HT-29 (cell line): Measurements from ENCODE around the gene PPP3CA. TPM values are rescaled to one million over a fixed set of nuclear protein-coding genes. Genes with fewer than 3 reads are reported as not detected.
"Not testable (repeated sequence)": the region's sequence is repeated elsewhere in the genome, so short reads cannot be mapped to it uniquely, and the experiment has no call there.

Experiments used
- DNase-seq: peaks from one replicate; pipeline ENCODE4 v3.0.0-alpha.2; 2015; ENCODE audit warnings: low spot score
- total RNA-seq: library from RNA; depleted of rRNA; stranded (reverse); fragments of >200 nt; shearing (Covaris generic); gene quantifications from 2 replicates; pipeline ENCODE4 v1.2.3, GENCODE V29; 2014

The PPP3CA gene
- total RNA-seq, 1 experiment from 2014 or later, result 20.3 TPM

DNA sequence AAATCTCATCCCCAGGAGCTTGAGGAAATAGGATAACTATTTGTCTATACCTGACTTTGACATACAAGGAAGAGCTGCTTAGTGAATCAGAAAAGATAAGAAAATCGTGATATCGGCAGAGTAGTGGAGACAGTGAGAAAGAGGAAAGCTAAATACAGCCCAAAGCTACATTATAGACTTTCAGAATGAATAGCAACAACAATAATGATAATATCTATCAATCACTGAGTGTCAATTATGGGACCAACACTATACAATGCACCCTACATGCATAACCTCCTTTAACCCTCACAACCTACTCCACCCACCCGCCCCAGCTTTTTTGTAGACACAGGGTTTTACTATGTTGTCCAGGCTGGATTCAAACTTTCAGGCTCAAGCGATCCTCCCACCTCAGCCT lies 205.1 kb downstream of the PPP3CA start:
- no peak for DNase-seq

DNA sequence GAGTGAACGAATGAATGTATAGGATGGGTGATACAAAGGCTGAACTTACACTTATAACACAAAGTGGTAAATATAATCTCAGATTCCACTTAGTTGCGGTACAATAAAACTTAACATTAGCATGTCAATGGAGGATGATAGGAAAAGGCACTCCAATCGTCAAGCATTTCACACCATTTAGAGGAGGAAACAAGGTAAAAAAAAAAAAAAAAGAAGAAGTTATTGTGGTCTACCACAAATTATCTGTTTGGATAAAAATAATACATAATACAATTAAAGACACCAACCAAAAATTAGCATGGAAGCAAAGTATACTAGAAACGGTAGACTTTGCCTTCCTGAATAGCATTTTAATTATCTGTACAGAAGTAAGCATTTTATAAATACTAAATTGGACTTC lies 205.5 kb downstream of the PPP3CA start:
- no peak for DNase-seq

DNA sequence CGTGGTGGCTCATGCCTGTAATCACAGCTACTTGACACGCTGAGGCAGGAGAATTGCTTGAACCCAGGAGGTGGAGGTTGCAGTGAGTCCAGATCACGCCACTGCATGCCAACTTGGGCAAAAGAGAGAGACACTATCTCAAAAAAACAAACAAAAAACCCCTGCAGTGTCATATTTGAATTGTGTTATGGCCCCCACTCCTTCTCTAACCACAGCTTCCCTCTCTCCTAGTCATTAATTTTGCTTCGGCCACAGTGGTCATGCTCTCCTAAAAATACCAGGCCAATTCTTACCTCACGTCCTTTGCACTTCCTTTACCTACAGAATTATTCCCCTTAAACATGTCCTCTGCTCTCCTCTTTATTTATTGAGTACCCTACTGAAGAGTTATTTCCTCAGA lies 206.1 kb downstream of the PPP3CA start:
- no peak for DNase-seq

DNA sequence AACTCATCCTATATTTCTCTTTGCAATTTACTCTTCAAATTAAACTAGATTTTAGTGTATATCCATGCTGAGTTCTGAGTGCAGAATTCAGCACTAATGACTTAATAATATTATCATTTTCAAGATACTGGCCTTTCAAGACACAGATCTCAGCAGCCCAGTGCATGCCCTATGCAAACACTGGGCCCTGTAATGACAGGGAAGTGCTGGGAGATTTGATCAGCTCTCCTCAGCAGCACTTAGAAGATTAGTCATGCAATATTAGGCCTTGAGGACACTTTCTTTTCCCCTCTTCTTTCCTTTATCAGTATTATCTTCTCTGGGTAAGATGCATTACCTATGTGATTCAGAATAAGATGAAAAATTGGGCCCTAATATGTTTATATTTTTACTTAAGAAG lies 207.1 kb downstream of the PPP3CA start:
- DNase-seq, result no peak

- DNase-seq, result no peak
Measured at GRCh38 chr4:101136373-101137370, 210.7 kb downstream of the PPP3CA start.

GRCh38 chr4:101135371-101136010 lies 211.8 kb downstream of the PPP3CA start:
- no peak for DNase-seq

DNA sequence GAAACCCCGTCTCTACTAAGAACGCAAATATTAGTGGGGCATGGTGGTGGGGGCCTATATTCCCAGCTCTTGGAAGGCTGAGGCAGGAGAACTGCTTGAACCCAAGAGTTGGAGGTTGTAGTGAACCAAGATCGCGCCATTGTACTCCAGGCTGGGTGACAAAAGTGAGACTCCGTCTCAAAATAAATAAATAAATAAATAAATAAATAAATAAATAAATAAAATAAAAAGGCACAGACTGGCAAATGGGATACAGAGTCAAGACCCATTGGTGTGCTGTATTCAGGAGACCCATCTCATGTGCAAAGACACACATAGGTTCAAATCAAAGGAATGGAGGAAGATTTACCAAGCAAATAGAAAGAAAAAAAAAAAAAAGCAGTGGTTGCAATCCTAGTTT lies 216.3 kb downstream of the PPP3CA start:
- DNase-seq, result not testable (repeated sequence)

GRCh38 chr4:101128898-101129297 lies 218.4 kb downstream of the PPP3CA start:
- DNase-seq, result not testable (repeated sequence)

- no peak for DNase-seq
Measured at GRCh38 chr4:101128473-101128872, 218.9 kb downstream of the PPP3CA start.

DNA sequence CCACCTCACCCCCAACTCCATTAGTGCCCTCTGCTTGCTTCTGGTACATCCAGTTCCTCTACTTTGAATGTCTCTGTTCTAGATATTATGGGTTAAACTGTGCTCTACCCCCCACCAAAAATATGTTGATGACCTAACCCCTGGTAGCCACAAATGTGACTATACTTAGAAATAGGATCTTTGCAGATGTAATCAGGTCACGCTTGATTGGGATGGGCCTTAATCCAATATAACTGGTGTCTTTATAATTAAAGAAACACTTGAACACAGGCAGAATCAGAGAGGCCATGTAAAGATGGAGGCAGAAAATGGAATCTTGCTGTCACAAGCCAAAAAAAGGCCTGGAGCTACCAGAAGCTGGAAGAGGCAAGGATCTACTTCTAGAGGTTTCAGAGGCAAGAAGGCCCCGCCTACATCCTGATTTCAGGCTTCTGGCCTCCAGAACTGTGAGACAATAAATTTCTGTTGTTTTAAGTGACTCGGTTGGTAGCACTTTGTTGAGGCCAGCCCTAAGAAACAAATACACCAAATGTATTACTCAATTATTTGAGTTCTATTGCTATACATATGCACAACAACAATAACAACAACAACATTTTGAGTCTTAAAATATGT lies 220.0 kb downstream of the PPP3CA start:
- DNase-seq, result no peak

DNA sequence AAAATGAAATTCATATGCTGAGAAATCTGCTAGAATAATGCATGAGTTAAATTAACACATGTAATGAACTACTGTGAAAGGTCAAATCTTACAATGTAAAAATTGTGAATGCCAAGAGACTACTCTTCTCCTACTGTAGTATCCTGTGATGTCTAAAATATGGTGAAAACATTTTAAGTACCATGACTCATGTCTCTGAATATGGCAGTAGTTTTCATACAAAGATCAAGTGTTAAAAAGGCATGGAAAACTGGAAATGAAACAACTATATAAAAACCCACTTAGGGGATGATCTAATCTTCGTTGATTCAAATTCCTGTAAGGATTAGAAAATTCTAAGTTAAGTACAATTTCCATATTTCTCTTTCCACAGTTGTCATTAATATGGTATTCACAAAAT lies 221.3 kb downstream of the PPP3CA start:
- DNase-seq, result no peak

- DNase-seq, result no peak
Measured at GRCh38 chr4:101125045-101125942, 222.0 kb downstream of the PPP3CA start.

- no peak for DNase-seq
Measured at GRCh38 chr4:101123231-101123630, 224.1 kb downstream of the PPP3CA start.

DNA sequence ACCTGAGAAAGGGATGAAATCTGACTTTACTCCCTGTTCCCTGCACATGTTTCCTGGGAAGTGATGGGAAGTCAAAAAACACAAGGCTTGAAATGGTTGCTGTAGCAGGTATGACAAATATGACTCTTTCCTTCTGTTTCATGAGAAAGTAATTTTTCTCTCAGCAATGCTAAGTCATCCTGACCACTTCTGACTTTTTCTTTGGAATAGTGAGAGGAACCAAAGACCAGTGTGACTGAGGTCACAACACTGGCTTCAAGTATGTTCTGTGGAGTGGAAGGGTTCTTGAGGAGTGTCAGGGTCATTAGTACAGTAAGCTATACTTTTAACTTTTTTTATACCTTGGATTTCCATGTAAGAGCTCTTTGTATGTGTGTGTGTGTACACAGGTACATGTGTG lies 225.3 kb downstream of the PPP3CA start:
- no peak for DNase-seq

DNA sequence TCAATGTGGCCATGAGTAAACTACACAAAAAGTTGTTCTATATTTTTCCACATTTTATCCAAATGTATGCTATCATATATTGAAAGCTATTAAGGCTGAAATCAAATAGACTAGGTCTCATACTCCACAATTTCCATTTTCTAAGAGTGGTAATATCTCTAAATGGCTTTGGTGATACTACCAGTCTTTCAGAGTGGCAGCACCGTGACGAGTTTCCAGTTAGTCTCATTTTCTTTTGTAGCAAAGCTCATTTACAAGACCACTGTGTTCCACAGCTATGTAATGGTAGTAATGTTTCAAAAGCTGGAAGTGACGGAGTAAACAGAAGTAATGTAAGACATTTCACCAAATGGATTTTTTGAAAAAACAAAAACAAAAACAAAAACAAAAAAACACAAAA lies 228.2 kb downstream of the PPP3CA start:
- DNase-seq, result no peak

GRCh38 chr4:101118617-101119016 lies 228.7 kb downstream of the PPP3CA start:
- no peak for DNase-seq

- no peak for DNase-seq
Measured at GRCh38 chr4:101115887-101116286, 231.4 kb downstream of the PPP3CA start.

GRCh38 chr4:101114936-101115372 lies 232.4 kb downstream of the PPP3CA start:
- peak; percentile 71 for DNase-seq

DNA sequence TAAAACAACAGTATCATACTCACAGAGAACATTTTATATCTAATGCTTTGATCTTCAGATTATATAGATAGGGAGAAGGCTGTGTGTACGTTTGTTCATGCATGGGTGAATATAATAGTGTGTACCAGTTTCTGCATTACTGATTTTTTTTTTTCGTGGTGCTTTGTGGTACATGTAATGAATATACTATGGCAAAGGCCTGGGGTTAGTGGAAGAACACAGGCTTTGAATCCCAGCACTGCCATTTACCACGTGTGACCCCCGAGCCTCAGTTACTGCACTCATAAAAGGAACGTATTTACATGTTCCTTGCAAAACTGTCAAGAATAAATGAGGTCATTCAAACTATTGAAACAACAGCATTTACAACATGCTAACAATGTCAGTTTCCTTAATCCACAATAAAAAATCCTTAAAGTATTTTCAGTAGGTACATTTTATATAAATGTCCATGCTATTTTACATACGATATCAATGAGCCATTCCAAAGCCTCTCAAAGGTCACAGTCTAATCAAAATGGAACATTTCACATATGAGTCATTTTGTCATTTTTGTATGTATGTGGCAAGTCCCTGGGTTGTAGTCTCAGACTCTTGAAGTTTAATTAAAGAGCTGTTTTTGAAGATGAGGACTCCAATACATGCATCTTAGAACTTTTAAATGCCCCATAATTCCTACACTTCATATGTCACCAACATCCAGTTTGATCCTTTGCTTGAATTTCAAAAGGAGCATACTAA lies 242.8 kb downstream of the PPP3CA start:
- no peak for DNase-seq

GRCh38 chr4:101103381-101104142 lies 243.8 kb downstream of the PPP3CA start:
- peak; percentile 57 for DNase-seq
